Measurements from ENCODE around the gene PDP2. TPM values are rescaled to one million over a fixed set of nuclear protein-coding genes. Genes with fewer than 3 reads are reported as not detected.

Gene PDP2
- total RNA-seq, 1 donor from 2014 or later = 9.0 TPM

GRCh38 chr16:66899945-66900710, 19.8 kb downstream of the PDP2 start:
- peak; percentile 61 for DNase-seq (ENCODE audit: low spot score)
- H3K27ac Mint-ChIP-seq (ENCODE audit: unreplicated experiment) = peak overlapping the region; percentile 57

GRCh38 chr16:66900721-66901441, 20.6 kb downstream of the PDP2 start:
- peak; percentile 76 for DNase-seq (ENCODE audit: low spot score)
- H3K4me1 Mint-ChIP-seq (ENCODE audit: low read depth) = peaks cover 56% of the 10 kb centered on the region
- TF ChIP-seq CTCF (IDR thresholded peaks at IDR 0.05) = no peak
- H3K4me3 Mint-ChIP-seq (ENCODE audit: unreplicated experiment) = no peak overlapping the region
- H3K27ac Mint-ChIP-seq (ENCODE audit: unreplicated experiment) = peak overlapping the region; percentile 37
- H3K27me3 Mint-ChIP-seq (ENCODE audit: low read depth) = no peaks in the 10 kb centered on the region
- no peaks in the 10 kb centered on the region for H3K9me3 Mint-ChIP-seq (ENCODE audit: low read depth)
- H3K36me3 Mint-ChIP-seq (ENCODE audit: low read depth) = no peaks in the 10 kb centered on the region

More at GRCh38 chr16:66899945-66900710, 19.8 kb downstream of the PDP2 start:
- Mint-ChIP-seq H3K36me3 (ENCODE audit: low read depth) (no peaks in the 10 kb centered on the region), H3K9me3 (ENCODE audit: low read depth) (no peaks in the 10 kb centered on the region), H3K4me3 (ENCODE audit: unreplicated experiment) (no peak overlapping the region), H3K27me3 (ENCODE audit: low read depth) (no peaks in the 10 kb centered on the region), H3K4me1 (ENCODE audit: low read depth) (peaks cover 54% of the 10 kb centered on the region)
- TF ChIP-seq CTCF (IDR thresholded peaks at IDR 0.05) = no peak

GRCh38 chr16:66901626-66902025, 21.3 kb downstream of the PDP2 start:
- DNase-seq (ENCODE audit: low spot score) = peak; percentile 79
- H3K4me1 Mint-ChIP-seq (ENCODE audit: low read depth) = peaks cover 51% of the 10 kb centered on the region
- no peak overlapping the region for H3K4me3 Mint-ChIP-seq (ENCODE audit: unreplicated experiment)
- TF ChIP-seq CTCF (IDR thresholded peaks at IDR 0.05) = no peak
- no peak overlapping the region for H3K27ac Mint-ChIP-seq (ENCODE audit: unreplicated experiment)
- H3K36me3 Mint-ChIP-seq (ENCODE audit: low read depth) = no peaks in the 10 kb centered on the region
- no peaks in the 10 kb centered on the region for H3K27me3 Mint-ChIP-seq (ENCODE audit: low read depth)
- H3K9me3 Mint-ChIP-seq (ENCODE audit: low read depth) = no peaks in the 10 kb centered on the region

GRCh38 chr16:66902648-66903543, 22.6 kb downstream of the PDP2 start:
- peaks cover 51% of the 10 kb centered on the region for H3K4me1 Mint-ChIP-seq (ENCODE audit: low read depth)
- H3K36me3 Mint-ChIP-seq (ENCODE audit: low read depth) = no peaks in the 10 kb centered on the region
- no peak overlapping the region for H3K4me3 Mint-ChIP-seq (ENCODE audit: unreplicated experiment)
- TF ChIP-seq CTCF (IDR thresholded peaks at IDR 0.05) = no peak
- H3K27ac Mint-ChIP-seq (ENCODE audit: unreplicated experiment) = no peak overlapping the region
- H3K9me3 Mint-ChIP-seq (ENCODE audit: low read depth) = no peaks in the 10 kb centered on the region
- DNase-seq (ENCODE audit: low spot score) = peak; percentile 64
- peaks cover 3% of the 10 kb centered on the region for H3K27me3 Mint-ChIP-seq (ENCODE audit: low read depth)
